IMR-90 (cell line): ENCODE results near the gene PDE4B. TPM values are rescaled to one million over a fixed set of nuclear protein-coding genes. Genes with fewer than 3 reads are reported as not detected.

ENCODE experiments used
- ATAC-seq: fragments of 200-7000 bp; cut with Tn5 transposase; 2 replicates; pipeline ENCODE4 v1.9.1; 2020; ENCODE audit warnings: low read depth, mild to moderate bottlenecking, moderate library complexity
- BruUV-seq: library from RNA; stranded (reverse); fragments of 400-500 nt; replicated peaks from 2 replicates; lab custom pipeline; 2021; lab: Mats Ljungman, UMichigan
- CTCF ChIA-PET: fragments of 300-600 bp; formaldehyde crosslinking; extraction: SDS; loops from one replicate; lab custom pipeline; 2021; ENCODE audit warnings: antibody characterized with exemption; lab: Yijun Ruan, JAX
- POLR2A ChIA-PET: fragments of 300-600 bp; sonication (Branson Sonifier 250); formaldehyde crosslinking; loops from one replicate; lab custom pipeline; 2022; ENCODE audit warnings: antibody characterized with exemption; ENCODE audit not compliant: unreplicated experiment; lab: Charles Lee
- DNase-seq: peaks from one replicate; pipeline ENCODE4 v3.0.0; 2013
- H2AFZ ChIP-seq: replicated peaks from 2 replicates; pipeline ENCODE3; 2013; ENCODE audit warnings: low read length, mild to moderate bottlenecking; ENCODE audit not compliant: poor library complexity
- H2AK5ac ChIP-seq: 2 replicates; pipeline ENCODE4 v1.6.1; 2013; ENCODE audit warnings: low read depth, low read length, inconsistent platforms
- H2AK9ac ChIP-seq: replicated peaks from 2 replicates; pipeline ENCODE3; 2013; ENCODE audit warnings: mild to moderate bottlenecking, low read depth, low read length, moderate library complexity; ENCODE audit not compliant: poor library complexity
- H2BK120ac ChIP-seq: 2 replicates; pipeline ENCODE4 v1.6.1; 2013; ENCODE audit warnings: low read depth, low read length, inconsistent platforms
- H2BK15ac ChIP-seq: 3 replicates; pipeline ENCODE4 v1.6.1; 2013; ENCODE audit warnings: low read depth, low read length, inconsistent platforms
- H2BK20ac ChIP-seq: 2 replicates; pipeline ENCODE4 v1.6.1; 2013; ENCODE audit warnings: low read depth, mild to moderate bottlenecking, inconsistent platforms, low read length, moderate library complexity
- H2BK5ac ChIP-seq: 2 replicates; pipeline ENCODE4 v1.6.1; 2013; ENCODE audit warnings: mild to moderate bottlenecking, low read depth, low read length, inconsistent platforms; ENCODE audit not compliant: poor library complexity, severe bottlenecking
- H3K14ac ChIP-seq: replicated peaks from 2 replicates; pipeline ENCODE4 v1.6.1; 2013; ENCODE audit warnings: low read depth, low read length, inconsistent platforms
- H3K18ac ChIP-seq: 2 replicates; pipeline ENCODE4 v1.6.1; 2013; ENCODE audit warnings: low read depth, low read length, control low read depth
- H3K23ac ChIP-seq: 2 replicates; pipeline ENCODE4 v1.6.1; 2013; ENCODE audit warnings: low read depth, low read length, inconsistent platforms
- H3K27ac ChIP-seq: 2 replicates; pipeline ENCODE4 v1.5.1; 2013; ENCODE audit warnings: mild to moderate bottlenecking, control low read depth, low read length; ENCODE audit not compliant: insufficient read depth
- H3K27me3 ChIP-seq: 2 replicates; pipeline ENCODE4 v1.6.1; 2013; ENCODE audit warnings: low read length; ENCODE audit not compliant: control insufficient read depth, insufficient read depth
- H3K36me3 ChIP-seq: 2 replicates; pipeline ENCODE4 v1.6.1; 2013; ENCODE audit warnings: low read length, mixed read lengths; ENCODE audit not compliant: control insufficient read depth, insufficient read depth
- H3K4ac ChIP-seq: 2 replicates; pipeline ENCODE4 v1.6.1; 2013; ENCODE audit warnings: low read depth, low read length, inconsistent platforms
- H3K4me1 ChIP-seq: 2 replicates; pipeline ENCODE4 v1.6.1; 2013; ENCODE audit warnings: low read length, mixed read lengths; ENCODE audit not compliant: control insufficient read depth, insufficient read depth
- H3K4me2 ChIP-seq: 2 replicates; pipeline ENCODE4 v1.6.1; 2013; ENCODE audit warnings: low read depth, mild to moderate bottlenecking, control low read depth, low read length, moderate library complexity
- H3K4me3 ChIP-seq: 2 replicates; pipeline ENCODE4 v1.5.1; 2013; ENCODE audit warnings: low read depth, mild to moderate bottlenecking, control low read depth, low read length, moderate library complexity; ENCODE audit not compliant: insufficient read depth
- H3K56ac ChIP-seq: 2 replicates; pipeline ENCODE4 v1.6.1; 2013; ENCODE audit warnings: low read length, inconsistent platforms; ENCODE audit not compliant: insufficient read depth; ENCODE audit errors: extremely low read depth
- H3K79me1 ChIP-seq, 2 experiments: 2 replicates each; pipeline ENCODE4 v1.6.1; 2013; ENCODE audit warnings: low read length in 2 of 2, inconsistent platforms in 1 of 2, low read depth in 1 of 2
- H3K9ac ChIP-seq: 2 replicates; pipeline ENCODE4 v1.6.1; 2013; ENCODE audit warnings: low read depth, low read length, control low read depth
- H3K9me1 ChIP-seq: 2 replicates; pipeline ENCODE4 v1.6.1; 2013; ENCODE audit warnings: low read length, inconsistent platforms; ENCODE audit not compliant: insufficient read depth
- H3K9me3 ChIP-seq: 2 replicates; pipeline ENCODE4 v1.6.1; 2013; ENCODE audit warnings: low read length; ENCODE audit not compliant: control insufficient read depth, insufficient read depth
- H4K20me1 ChIP-seq: 2 replicates; pipeline ENCODE4 v1.6.1; 2013; ENCODE audit warnings: low read length, inconsistent platforms; ENCODE audit not compliant: insufficient read depth
- H4K5ac ChIP-seq: 2 replicates; pipeline ENCODE4 v1.6.1; 2013; ENCODE audit warnings: mild to moderate bottlenecking, low read depth, low read length, control low read depth
- H4K8ac ChIP-seq, 2 experiments: 2 replicates each; pipeline ENCODE4 v1.6.1; 2013; ENCODE audit warnings: low read depth in 2 of 2, low read length in 2 of 2, control low read depth in 1 of 2, inconsistent platforms in 1 of 2
- H4K91ac ChIP-seq: 2 replicates; pipeline ENCODE4 v1.6.1; 2013; ENCODE audit warnings: low read depth, low read length, inconsistent platforms; ENCODE audit not compliant: insufficient read depth
- BHLHE40 ChIP-seq: fragments of 150-350 bp; IDR thresholded peaks from 2 replicates; pipeline ENCODE4 v1.6.1; 2016; ENCODE audit warnings: mild to moderate bottlenecking, low read depth, low read length
- CEBPB ChIP-seq: IDR thresholded peaks from 2 replicates; pipeline ENCODE4 v1.6.1; 2012; ENCODE audit warnings: low read depth, low read length, improper control_type of control experiment
- CHD1 ChIP-seq: IDR thresholded peaks from 2 replicates; pipeline ENCODE4 v1.6.1; 2012; ENCODE audit warnings: low read depth, low read length, improper control_type of control experiment
- CTCF ChIP-seq: conservative IDR thresholded peaks from 2 replicates; pipeline ENCODE4 v1.5.1; 2012; ENCODE audit warnings: mild to moderate bottlenecking, low read depth, low read length, improper control_type of control experiment
- ELK1 ChIP-seq: fragments of 150-350 bp; IDR thresholded peaks from 2 replicates; pipeline ENCODE4 v1.6.1; 2016; ENCODE audit warnings: low read depth, mild to moderate bottlenecking, low read length, moderate library complexity, borderline replicate concordance
- FOS ChIP-seq: fragments of 150-350 bp; IDR thresholded peaks from 2 replicates; pipeline ENCODE4 v1.6.1; 2016; ENCODE audit warnings: low read depth, low read length
- MAFK ChIP-seq: IDR thresholded peaks from 2 replicates; pipeline ENCODE4 v1.6.1; 2012; ENCODE audit warnings: low read depth, low read length, improper control_type of control experiment
- MAZ ChIP-seq: IDR thresholded peaks from 2 replicates; pipeline ENCODE4 v1.6.1; 2012; ENCODE audit warnings: low read depth, mild to moderate bottlenecking, low read length, improper control_type of control experiment, moderate library complexity, borderline replicate concordance
- MXI1 ChIP-seq: IDR thresholded peaks from 2 replicates; pipeline ENCODE4 v1.6.1; 2012; ENCODE audit warnings: low read depth, mild to moderate bottlenecking, low read length, moderate library complexity, borderline replicate concordance
- NFE2L2 ChIP-seq: fragments of 150-350 bp; IDR thresholded peaks from 2 replicates; pipeline ENCODE4 v1.6.1; 2016; ENCODE audit warnings: low read depth, mild to moderate bottlenecking, low read length
- POLR2A ChIP-seq: IDR thresholded peaks from 2 replicates; pipeline ENCODE4 v1.6.1; 2012; ENCODE audit warnings: mild to moderate bottlenecking, low read depth, low read length
- RAD21 ChIP-seq: IDR thresholded peaks from 2 replicates; pipeline ENCODE4 v1.6.1; 2012; ENCODE audit warnings: low read length, improper control_type of control experiment
- RCOR1 ChIP-seq: IDR thresholded peaks from 2 replicates; pipeline ENCODE4 v1.6.1; 2012; ENCODE audit warnings: mild to moderate bottlenecking, low read length, improper control_type of control experiment; ENCODE audit not compliant: insufficient replicate concordance
- RFX5 ChIP-seq: IDR thresholded peaks from 2 replicates; pipeline ENCODE4 v1.8.0; 2012; ENCODE audit warnings: low read depth, mild to moderate bottlenecking, low read length, moderate library complexity
- SMC3 ChIP-seq: fragments of 150-350 bp; IDR thresholded peaks from 2 replicates; pipeline ENCODE4 v1.6.1; 2016; ENCODE audit warnings: low read depth, mild to moderate bottlenecking, antibody characterized with exemption, low read length, moderate library complexity
- USF2 ChIP-seq: fragments of 150-350 bp; IDR thresholded peaks from 2 replicates; pipeline ENCODE4 v1.6.1; 2017; ENCODE audit warnings: mild to moderate bottlenecking, antibody characterized with exemption, low read length, low read depth
- WGBS, 2 experiments: methylation state at CpG; one replicate each; pipeline versions ENCODE4 v1.1.5 to v1.1.7; 2013; ENCODE audit warnings: missing lambda C conversion rate in 2 of 2; ENCODE audit not compliant: insufficient read length in 1 of 2; ENCODE audit errors: extremely low coverage in 2 of 2; 5-methylcytosine and 5-hydroxymethylcytosine counted together
- dilution Hi-C: fragments of 300-500 bp; cut with HindIII; formaldehyde crosslinking; loops from one replicate; pipeline ENCODE4 v1.14.3; 2018; ENCODE audit warnings: low sequenced_read_pairs; ENCODE audit not compliant: unreplicated experiment
- in situ Hi-C: fragments of 300-500 bp; cut with MboI; formaldehyde crosslinking; loops from 3 replicates; pipeline ENCODE4 v1.14.3; 2019; ENCODE audit warnings: low sequenced_read_pairs, inconsistent platforms, mixed read lengths
- intact Hi-C: fragments of 100-400 bp; cut with micrococcal nuclease; formaldehyde crosslinking; loops from 2 replicates; pipeline ENCODE4 v1.10.0; 2022
- polyA plus RNA-seq, 3 experiments: library from polyadenylated mRNA; depleted of rRNA; stranded (reverse); fragments of >200 nt; gene quantifications; 2 replicates each; pipeline ENCODE4 v1.2.3, GENCODE V29; 2012; ENCODE audit warnings: low replicate concordance in 1 of 3
- total RNA-seq: library from RNA; depleted of rRNA; stranded (reverse); fragments of >200 nt; gene quantifications from 2 replicates; pipeline ENCODE4 v1.2.3, GENCODE V29; 2012

PDE4B gene
- total and polyA plus RNA-seq, 2 of the 4 experiments (the other 2 are of a cell fraction): 5.8 to 21.3 TPM

GRCh38 chr1:66088787-66089186 lies 296.1 kb downstream of the PDE4B start:
- Histone ChIP-seq H2BK5ac (no peak overlapping the region), H2BK15ac (no peak overlapping the region), H3K14ac (no peak overlapping the region), H3K9ac (no peak overlapping the region), H3K79me1 (no peaks in the 10 kb centered on the region), H2AFZ (no peak overlapping the region), H2AK9ac (no peak overlapping the region), H3K27ac (no peak overlapping the region), H4K91ac (no peak overlapping the region), H3K9me1 (no peaks in the 10 kb centered on the region), H3K56ac (no peak overlapping the region), H2BK120ac (no peak overlapping the region), H3K18ac (no peak overlapping the region), H3K36me3 (no peaks in the 10 kb centered on the region), H3K4me1 (no peaks in the 10 kb centered on the region), H4K5ac (no peak overlapping the region), H2AK5ac (no peak overlapping the region), H3K9me3 (no peaks in the 10 kb centered on the region), H3K27me3 (no peaks in the 10 kb centered on the region), H3K4me3 (no peak overlapping the region), H3K4ac (no peak overlapping the region), H4K20me1 (no peaks in the 10 kb centered on the region), H2BK20ac (no peak overlapping the region), H4K8ac (no peak overlapping the region), H3K23ac (no peak overlapping the region), H3K4me2 (no peak overlapping the region)
- BruUV-seq: no TSS peak
- CTCF ChIA-PET: no interaction called here
- POLR2A ChIA-PET: no interaction called here
- dilution Hi-C loops (no loop called here), intact Hi-C loops (no loop called here), in situ Hi-C loops (no loop called here)
- TF ChIP-seq CHD1: no peak
- no peak for TF ChIP-seq MAFK
- no peak for TF ChIP-seq ELK1
- TF ChIP-seq RCOR1: no peak
- no peak for TF ChIP-seq NFE2L2
- no peak for TF ChIP-seq SMC3
- TF ChIP-seq CEBPB: no peak
- TF ChIP-seq CTCF: no peak
- TF ChIP-seq MAZ: no peak
- no peak for TF ChIP-seq FOS
- TF ChIP-seq RAD21: no peak
- TF ChIP-seq BHLHE40: no peak
- TF ChIP-seq MXI1: no peak
- TF ChIP-seq USF2: no peak
- no peak for TF ChIP-seq RFX5
- no peak for TF ChIP-seq POLR2A
- WGBS, 2 experiments: no CpG with 5 or more reads among the region's 3 CpGs
- no peak for DNase-seq
- no peak for ATAC-seq
